ENCODE data around the gene TAS2R4. TPM values are rescaled to one million over a fixed set of nuclear protein-coding genes. Genes with fewer than 3 reads are reported as not detected.

The TAS2R4 gene
- total RNA-seq, 1 experiment from 2014 or later, result 0.66 TPM

DNA sequence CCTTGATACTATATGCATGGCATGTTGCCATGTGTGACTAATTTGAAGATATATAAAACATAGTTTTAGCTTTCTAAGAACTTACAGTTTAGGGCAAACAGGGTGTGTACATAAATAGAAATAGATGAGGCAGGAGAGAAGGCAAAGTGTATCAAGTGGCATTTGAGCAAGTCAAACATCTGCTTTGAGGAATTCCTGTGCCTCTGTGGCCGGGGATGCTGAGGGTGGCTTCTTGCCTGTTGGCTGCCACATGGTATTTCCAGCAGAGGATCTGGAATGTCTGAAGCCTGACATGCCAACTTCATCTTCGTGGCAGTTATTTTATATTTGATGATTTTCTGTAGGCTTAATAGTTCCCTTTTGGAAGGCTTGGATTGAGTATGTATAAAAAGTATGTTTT, 32.3 kb upstream of the TAS2R4 start:
- Histone ChIP-seq H3K79me1 (ENCODE audit: insufficient read depth, low read depth, low read length, poor library complexity, severe bottlenecking) (peaks cover 8% of the 10 kb centered on the region), H3K27me3 (ENCODE audit: insufficient read depth, low read length) (no peaks in the 10 kb centered on the region), H2BK12ac (ENCODE audit: insufficient read length, low read depth, low read length) (no peak overlapping the region), H2BK15ac (ENCODE audit: low read depth, low read length) (no peak overlapping the region), H3T11ph (ENCODE audit: low read length) (no peak overlapping the region), H3K23ac (ENCODE audit: insufficient read length, low read depth, low read length) (no peak overlapping the region), H3K14ac (ENCODE audit: insufficient read depth, low read length) (no peak overlapping the region), H3K56ac (ENCODE audit: insufficient read length, low read depth, low read length) (no peak overlapping the region), H3K4ac (ENCODE audit: low read depth, low read length) (no peak overlapping the region), H2AFZ (ENCODE audit: low read length) (no peak overlapping the region), H2BK120ac (ENCODE audit: low read depth, low read length, poor library complexity, severe bottlenecking) (no peak overlapping the region), H3K9me3 (ENCODE audit: control insufficient read depth, low read depth, low read length) (no peaks in the 10 kb centered on the region), H4K8ac (replicated peaks; ENCODE audit: insufficient read length, low read depth, low read length) (no peak overlapping the region), H4K5ac (ENCODE audit: insufficient read length, low read depth, low read length) (no peak overlapping the region), H3K4me1 (ENCODE audit: insufficient read depth, low read length) (0 out of 2 replicates have a peak, but pooled peaks cover 3% of the 10 kb centered on the region), H3K9ac (ENCODE audit: extremely low read depth, insufficient read length, low read length) (no peak overlapping the region), H3K27ac (ENCODE audit: insufficient read length, low read depth, low read length) (no peak overlapping the region), H2BK5ac (ENCODE audit: insufficient read length, low read length) (no peak overlapping the region), H4K91ac (ENCODE audit: insufficient read length, low read depth, low read length) (no peak overlapping the region), H3K4me2 (ENCODE audit: insufficient read depth, insufficient read length, low read length) (no peak overlapping the region), H4K20me1 (ENCODE audit: control insufficient read depth, insufficient read depth, insufficient read length) (no peaks in the 10 kb centered on the region), H2AK5ac (ENCODE audit: insufficient read length, low read length) (no peak overlapping the region), H3K23me2 (ENCODE audit: insufficient read length, low read depth, low read length, poor library complexity, severe bottlenecking) (peaks cover under 1% of the 10 kb centered on the region), H2BK20ac (ENCODE audit: low read depth, low read length, poor library complexity, severe bottlenecking) (no peak overlapping the region), H3K79me2 (ENCODE audit: insufficient read depth, low read length) (peaks cover 12% of the 10 kb centered on the region), H3K18ac (ENCODE audit: insufficient read length, low read depth, low read length) (no peak overlapping the region)
- no peak for DNase-seq
- Mint-ChIP-seq H3K4me1 (peaks cover 9 to 10% of the 10 kb centered on the region in 2 experiments), H3K4me3 (no peak overlapping the region), H3K9me3 (no peaks in the 10 kb centered on the region; a peak in 2 of 5 replicates), H3K27ac (no peak overlapping the region), H3K27me3 (ENCODE audit: low read depth) (no peaks in the 10 kb centered on the region), H3K36me3 (ENCODE audit: insufficient read depth in 1 of 3, low read depth in 3 of 3) (peaks cover 68 to 86% (median 84%) of the 10 kb centered on the region in 3 experiments)
- TF ChIP-seq, protein P1, sequence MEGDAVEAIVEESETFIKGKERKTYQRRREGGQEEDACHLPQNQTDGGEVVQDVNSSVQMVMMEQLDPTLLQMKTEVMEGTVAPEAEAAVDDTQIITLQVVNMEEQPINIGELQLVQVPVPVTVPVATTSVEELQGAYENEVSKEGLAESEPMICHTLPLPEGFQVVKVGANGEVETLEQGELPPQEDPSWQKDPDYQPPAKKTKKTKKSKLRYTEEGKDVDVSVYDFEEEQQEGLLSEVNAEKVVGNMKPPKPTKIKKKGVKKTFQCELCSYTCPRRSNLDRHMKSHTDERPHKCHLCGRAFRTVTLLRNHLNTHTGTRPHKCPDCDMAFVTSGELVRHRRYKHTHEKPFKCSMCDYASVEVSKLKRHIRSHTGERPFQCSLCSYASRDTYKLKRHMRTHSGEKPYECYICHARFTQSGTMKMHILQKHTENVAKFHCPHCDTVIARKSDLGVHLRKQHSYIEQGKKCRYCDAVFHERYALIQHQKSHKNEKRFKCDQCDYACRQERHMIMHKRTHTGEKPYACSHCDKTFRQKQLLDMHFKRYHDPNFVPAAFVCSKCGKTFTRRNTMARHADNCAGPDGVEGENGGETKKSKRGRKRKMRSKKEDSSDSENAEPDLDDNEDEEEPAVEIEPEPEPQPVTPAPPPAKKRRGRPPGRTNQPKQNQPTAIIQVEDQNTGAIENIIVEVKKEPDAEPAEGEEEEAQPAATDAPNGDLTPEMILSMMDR (conservative IDR thresholded peaks at IDR 0.05), result no peak
- no CpG with 5 or more reads among the region's 2 CpGs for WGBS (ENCODE audit: extremely low coverage, insufficient read length, low lambda C conversion rate)
